Endothelial cell of umbilical vein (primary cell): ENCODE measurements around the gene CD8A. TPM values are rescaled to one million over a fixed set of nuclear protein-coding genes. Genes with fewer than 3 reads are reported as not detected.

ENCODE experiments used
- BruUV-seq: library from RNA; stranded (reverse); fragments of 400-500 nt; replicated peaks from 2 replicates; lab custom pipeline; 2021; lab: Mats Ljungman, UMichigan
- CTCF ChIA-PET: fragments of 300-600, 350-600 bp; sonication (Branson Sonifier 250); formaldehyde crosslinking; loops from one replicate; lab custom pipeline; 2021; ENCODE audit warnings: antibody characterized with exemption, inconsistent platforms; lab: Charles Lee
- POLR2A ChIA-PET: fragments of 300-600, 350-600 bp; sonication (Branson Sonifier 250); formaldehyde crosslinking; loops from one replicate; lab custom pipeline; 2021; ENCODE audit warnings: antibody characterized with exemption, inconsistent platforms; lab: Charles Lee
- DNase-seq: peaks from one replicate; pipeline ENCODE4 v3.0.0-alpha.2; 2011; ENCODE audit warnings: low read depth, low spot score
- FAIRE-seq: peaks from 2 replicates; lab custom pipeline; 2011; peaks lifted over from hg19 to GRCh38; lab: Jason Lieb, UNC
- H2AFZ ChIP-seq: 2 replicates; pipeline ENCODE4 v1.6.0; 2012; ENCODE audit warnings: low read depth, low read length, control low read depth, inconsistent platforms
- H3K27ac ChIP-seq: 2 replicates; pipeline ENCODE4 v1.5.1; 2011; ENCODE audit warnings: low read depth, mild to moderate bottlenecking, control low read depth, low read length, moderate library complexity; ENCODE audit not compliant: insufficient read depth
- H3K27me3 ChIP-seq, 2 experiments: 2 replicates each; pipeline versions ENCODE4 v1.6.0 to v1.6.1; 2011; ENCODE audit warnings: low read length in 2 of 2, mixed read lengths in 1 of 2; ENCODE audit not compliant: control insufficient read depth in 2 of 2, insufficient read depth in 2 of 2
- H3K36me3 ChIP-seq, 2 experiments: 2 replicates in 1 of 2; 3 replicates in 1 of 2; pipeline ENCODE4 v1.5.1; 2011; ENCODE audit warnings: low read length in 2 of 2, mild to moderate bottlenecking in 1 of 2, moderate library complexity in 1 of 2; ENCODE audit not compliant: control insufficient read depth in 2 of 2, insufficient read depth in 2 of 2; ENCODE audit errors: extremely low read depth in 1 of 2
- H3K4me1 ChIP-seq: 3 replicates; pipeline ENCODE4 v1.5.1; 2011; ENCODE audit warnings: mild to moderate bottlenecking, low read length; ENCODE audit not compliant: control insufficient read depth, insufficient read depth; ENCODE audit errors: extremely low read depth
- H3K4me2 ChIP-seq: 2 replicates; pipeline ENCODE4 v1.6.1; 2011; ENCODE audit warnings: low read length, control low read depth, mixed read lengths; ENCODE audit not compliant: insufficient read depth
- H3K4me3 ChIP-seq, 3 experiments: fragments of 200-600 bp in 1 of 3; sonication (generic), shearing (Covaris generic) in 1 of 3; replicated peaks in 1 of 3; 2 replicates each; pipeline ENCODE4 v1.5.1; 2011 to 2016; ENCODE audit warnings: control low read depth in 3 of 3, low read length in 3 of 3, mild to moderate bottlenecking in 2 of 3, inconsistent platforms in 1 of 3, low read depth in 1 of 3, moderate library complexity in 1 of 3; ENCODE audit not compliant: insufficient read depth in 1 of 3
- H3K79me2 ChIP-seq: 2 replicates; pipeline ENCODE4 v1.6.0; 2012; ENCODE audit warnings: low read length, inconsistent platforms; ENCODE audit not compliant: control insufficient read depth, insufficient read depth
- H3K9ac ChIP-seq: replicated peaks from 2 replicates; pipeline ENCODE3; 2011; ENCODE audit warnings: low read length, control low read depth; ENCODE audit not compliant: insufficient read depth; ENCODE audit errors: extremely low read depth
- H3K9me1 ChIP-seq: replicated peaks from 3 replicates; pipeline ENCODE4 v1.6.0; 2011; ENCODE audit warnings: mild to moderate bottlenecking, low read length; ENCODE audit not compliant: control insufficient read depth, insufficient read depth; ENCODE audit errors: extremely low read depth
- H3K9me3 ChIP-seq: replicated peaks from 2 replicates; pipeline ENCODE4 v1.5.1; 2012; ENCODE audit warnings: low read length, inconsistent platforms; ENCODE audit not compliant: control insufficient read depth, insufficient read depth
- H4K20me1 ChIP-seq: replicated peaks from 2 replicates; pipeline ENCODE3; 2011; ENCODE audit warnings: mild to moderate bottlenecking, low read length; ENCODE audit not compliant: control insufficient read depth, insufficient read depth; ENCODE audit errors: extremely low read depth
- CTCF ChIP-seq, 2 donors: IDR thresholded peaks; 1 replicate in 1 of 2; 2 replicates in 1 of 2; pipeline ENCODE4 v1.5.1; 2011; ENCODE audit warnings: low read length in 2 of 2, mild to moderate bottlenecking in 2 of 2, moderate library complexity in 2 of 2, control low read depth in 1 of 2, inconsistent platforms in 1 of 2, low read depth in 1 of 2; ENCODE audit not compliant: insufficient read depth in 1 of 2; ENCODE audit errors: extremely low read depth in 1 of 2
- FOS ChIP-seq: IDR thresholded peaks from 2 replicates; pipeline ENCODE4 v1.6.1; 2011; ENCODE audit warnings: mild to moderate bottlenecking, low read length, moderate library complexity, borderline replicate concordance; ENCODE audit not compliant: insufficient read depth
- MAX ChIP-seq: IDR thresholded peaks from 2 replicates; pipeline ENCODE4 v1.6.1; 2011; ENCODE audit not compliant: insufficient read depth, insufficient read length
- MYC ChIP-seq: IDR thresholded peaks from one replicate; pipeline ENCODE4 v1.6.1; 2011; ENCODE audit warnings: mild to moderate bottlenecking, low read depth, low read length
- POLR2A ChIP-seq: IDR thresholded peaks from 2 replicates; pipeline ENCODE4 v1.6.1; 2012; ENCODE audit warnings: low read depth, mild to moderate bottlenecking, control low read depth, low read length
- POLR2AphosphoS5 ChIP-seq: IDR thresholded peaks from 2 replicates; pipeline ENCODE4 v1.6.1; 2012; ENCODE audit warnings: low read depth, mild to moderate bottlenecking, control low read depth, low read length, moderate library complexity; ENCODE audit not compliant: insufficient read depth
- dilution Hi-C: fragments of 300-500 bp; cut with MboI; formaldehyde crosslinking; loops from one replicate; pipeline ENCODE4 v1.15.0; 2019; ENCODE audit warnings: low sequenced_read_pairs; ENCODE audit not compliant: extremely low pct_ligation_motif_present
- intact Hi-C: fragments of 100-400 bp; cut with micrococcal nuclease; formaldehyde crosslinking; loops from one replicate; pipeline ENCODE4 v1.10.0; 2022
- polyA plus RNA-seq, 4 experiments: library from polyadenylated mRNA; depleted of rRNA in 3 of 4; stranded (reverse) in 3 of 4; unstranded in 1 of 4; fragments of >200 nt; gene quantifications; 2 replicates each; pipeline versions ENCODE4 v1.2.1 to v1.2.3, GENCODE V29; 2011 to 2012; ENCODE audit warnings: missing spikeins in 1 of 4
- total RNA-seq: library from RNA; stranded (reverse); gene quantifications from 2 replicates; pipeline ENCODE4 v1.2.3, GENCODE V29; 2021

Gene CD8A
- total and polyA plus RNA-seq, 2 donors (not counting 3 experiments of a cell fraction or from before 2014, with no cell fraction given): not detected

- Histone ChIP-seq H3K27ac (no peak overlapping the region), H3K4me1 (no peaks in the 10 kb centered on the region), H3K4me2 (no peak overlapping the region), H3K9me1 (no peaks in the 10 kb centered on the region), H3K9me3 (no peaks in the 10 kb centered on the region), H4K20me1 (no peaks in the 10 kb centered on the region), H3K79me2 (no peaks in the 10 kb centered on the region), H2AFZ (no peak overlapping the region), H3K9ac (no peak overlapping the region), H3K27me3 (peaks cover 16 to 23% of the 10 kb centered on the region in 2 experiments), H3K36me3 (no peaks in the 10 kb centered on the region), H3K4me3 (no peak overlapping the region)
- CTCF ChIA-PET: interaction anchor here (1.2 kb wide), 1 partner anchor 19 kb away, joined by 3 read pairs; no protein-coding TSS in a partner anchor
- TF ChIP-seq FOS: no peak
- TF ChIP-seq MAX: no peak
- no peak for TF ChIP-seq POLR2AphosphoS5
- TF ChIP-seq POLR2A: no peak
- no peak for TF ChIP-seq MYC
- no peak for TF ChIP-seq CTCF (IDR thresholded peaks at IDR 0.05; ENCODE audit: extremely low read depth in 1 of 2, insufficient read depth in 1 of 2, low read depth in 1 of 2, low read length in 2 of 2)
- POLR2A ChIA-PET: no interaction called here
- dilution Hi-C loops: no loop called here
- intact Hi-C loops: no loop called here
- FAIRE-seq (no peak), DNase-seq (no peak)
- no TSS peak for BruUV-seq
Observed at GRCh38 chr2:86783615-86784339, 6.9 kb downstream of the CD8A start.
